A549 treated with AZD9567 at 1 μM for 4 hours (cell line): Measurements from ENCODE around the gene FAM184A. TPM values are rescaled to one million over a fixed set of nuclear protein-coding genes. Genes with fewer than 3 reads are reported as not detected.

ENCODE experiments used
- total RNA-seq: library from RNA; stranded (reverse); fragments of 200-300 nt; extraction: Qiagen RNA extraction; gene quantifications from 5 replicates; pipeline ENCODE4 v1.2.3, GENCODE V29; 2022; ENCODE audit not compliant: insufficient read depth

The FAM184A gene
- total RNA-seq = 0.03 to 0.08 TPM in 2 of 5 replicates, not detected in the others

GRCh38 chr6:119078376-119079282 is at the start of gene FAM184A:
FAM184A (minus strand) TSS chr6:119078664; CDS start chr6:119078299, 365 bp downstream.

GRCh38 chr6:118934461-118935330 is 143.8 kb downstream of the FAM184A start, which contains the start of gene MCM9:
MCM9 (minus strand) TSS chr6:118935159; CDS start chr6:118931723, 3,436 bp downstream.

Other genes with a start within 250 kb of the FAM184A start
- gene ASF1A, start 184.5 kb downstream of the FAM184A start, total RNA-seq = 7.9 to 11.2 TPM (median 8.7 TPM) in 5 replicates
- 3.9 to 5.5 TPM (median 4.6 TPM) in 5 replicates for gene MCM9, start 143.5 kb downstream of the FAM184A start, total RNA-seq